Lower leg skin (tissue), 3 donors: ENCODE measurements around the gene NBAS.

Source experiments
- CTCF ChIP-seq, 3 donors: fragments of 450-650 bp; IDR thresholded peaks; one replicate each; pipeline ENCODE4 v1.5.1; 2016; ENCODE audit warnings: antibody characterized with exemption in 3 of 3, mild to moderate bottlenecking in 3 of 3, moderate library complexity in 2 of 3
- POLR2A ChIP-seq, 2 donors: fragments of 450-650 bp; IDR thresholded peaks; one replicate each; pipeline ENCODE4 v1.6.1; 2016 to 2017; ENCODE audit warnings: antibody characterized with exemption in 2 of 2, mild to moderate bottlenecking in 1 of 2, moderate library complexity in 1 of 2

GRCh38 chr2:15410884-15411283 is 150.2 kb downstream of the NBAS start:
- TF ChIP-seq POLR2A (IDR thresholded peaks at IDR 0.05) (no peak), CTCF (IDR thresholded peaks at IDR 0.05) (no peak)
